Measurements from ENCODE around the gene PARP14. TPM values are rescaled to one million over a fixed set of nuclear protein-coding genes. Genes with fewer than 3 reads are reported as not detected.

Gene PARP14
- total RNA-seq, 2 experiments from 2014 or later = 29.0 to 31.6 TPM

- H3K27ac ChIP-seq (ENCODE audit: low read depth in 1 of 2, low read length in 2 of 2) = no peak overlapping the region
- peaks cover 19% of the 10 kb centered on the region for H3K36me3 ChIP-seq (ENCODE audit: insufficient read depth, low read length)
- DNase-seq (no peak), ATAC-seq (ENCODE audit: poor library complexity) (no peak)
- no peak overlapping the region for H3K27ac Mint-ChIP-seq
- no peaks in the 10 kb centered on the region for H3K9me3 Mint-ChIP-seq
- no peak for TF ChIP-seq CTCF (IDR thresholded peaks at IDR 0.05)
- no peaks in the 10 kb centered on the region for H3K4me1 ChIP-seq (ENCODE audit: insufficient read depth, low read length)
- intact Hi-C loops (cut with DNase I, micrococcal nuclease) = no loop called here
- ChIA-PET POLR2A (interaction anchor here (1.4 kb wide), 1 partner anchor 20 kb away, joined by 3 read pairs; the partner anchor contains the start of gene HSPBAP1), CTCF (no interaction called here)
- peaks cover 29% of the 10 kb centered on the region for H3K36me3 Mint-ChIP-seq (ENCODE audit: low read depth)
- no peak overlapping the region for H3K4me3 ChIP-seq (ENCODE audit: low read length)
- H3K9me3 ChIP-seq (ENCODE audit: control insufficient read depth in 1 of 2, insufficient read depth in 1 of 2, low read length in 2 of 2) = no peaks in the 10 kb centered on the region
- H3K4me1 Mint-ChIP-seq (ENCODE audit: low read depth) = no peaks in the 10 kb centered on the region
- no peaks in the 10 kb centered on the region for H3K27me3 ChIP-seq (ENCODE audit: control insufficient read depth in 1 of 2, insufficient read depth in 2 of 2, low read length in 2 of 2)
- no peaks in the 10 kb centered on the region for H3K27me3 Mint-ChIP-seq
- no peak overlapping the region for H3K4me3 Mint-ChIP-seq
These were observed 92.2 kb downstream of the PARP14 start for GRCh38 chr3:122772827-122773226.

- intact Hi-C loops (cut with DNase I, micrococcal nuclease) = no loop called here
- no peaks in the 10 kb centered on the region for H3K4me1 ChIP-seq (ENCODE audit: insufficient read depth, low read length)
- H3K4me3 ChIP-seq (ENCODE audit: low read length) = no peak overlapping the region
- CTCF ChIA-PET = no interaction called here
- Mint-ChIP-seq H3K9me3 (no peaks in the 10 kb centered on the region), H3K27ac (no peak overlapping the region), H3K4me3 (no peak overlapping the region), H3K27me3 (no peaks in the 10 kb centered on the region), H3K4me1 (ENCODE audit: low read depth) (no peaks in the 10 kb centered on the region), H3K36me3 (ENCODE audit: low read depth) (peaks cover 20% of the 10 kb centered on the region)
- H3K9me3 ChIP-seq (ENCODE audit: control insufficient read depth in 1 of 2, insufficient read depth in 1 of 2, low read length in 2 of 2) = no peaks in the 10 kb centered on the region
- ATAC-seq (ENCODE audit: poor library complexity) (no peak), DNase-seq (no peak)
- POLR2A ChIA-PET = interaction anchor here (1.1 to 1.4 kb wide), 2 partner anchors 13 to 20 kb away, joined by 3 to 10 read pairs; partner anchors contain the start of gene HSPBAP1
- H3K27ac ChIP-seq (ENCODE audit: low read depth in 1 of 2, low read length in 2 of 2) = no peak overlapping the region
- H3K36me3 ChIP-seq (ENCODE audit: insufficient read depth, low read length) = peaks cover 8% of the 10 kb centered on the region
- no peak for TF ChIP-seq CTCF (IDR thresholded peaks at IDR 0.05)
- H3K27me3 ChIP-seq (ENCODE audit: control insufficient read depth in 1 of 2, insufficient read depth in 2 of 2, low read length in 2 of 2) = no peaks in the 10 kb centered on the region
These were observed 93.4 kb downstream of the PARP14 start for GRCh38 chr3:122773944-122774509.

- no peaks in the 10 kb centered on the region for H3K9me3 Mint-ChIP-seq
- no peaks in the 10 kb centered on the region for H3K27me3 ChIP-seq (ENCODE audit: control insufficient read depth in 1 of 2, insufficient read depth in 2 of 2, low read length in 2 of 2)
- CTCF ChIA-PET = no interaction called here
- no peaks in the 10 kb centered on the region for H3K4me1 ChIP-seq (ENCODE audit: insufficient read depth, low read length)
- no peaks in the 10 kb centered on the region for H3K9me3 ChIP-seq (ENCODE audit: control insufficient read depth in 1 of 2, insufficient read depth in 1 of 2, low read length in 2 of 2)
- H3K36me3 Mint-ChIP-seq (ENCODE audit: low read depth) = peaks cover 14% of the 10 kb centered on the region
- no peak overlapping the region for H3K27ac ChIP-seq (ENCODE audit: low read depth in 1 of 2, low read length in 2 of 2)
- no peaks in the 10 kb centered on the region for H3K27me3 Mint-ChIP-seq
- POLR2A ChIA-PET = interaction anchor here (1.1 to 1.4 kb wide), 2 partner anchors 12 to 19 kb away, joined by 3 to 10 read pairs; partner anchors contain the start of gene HSPBAP1
- no peak for ATAC-seq (ENCODE audit: poor library complexity)
- no peak for TF ChIP-seq CTCF (IDR thresholded peaks at IDR 0.05)
- intact Hi-C loops (cut with DNase I, micrococcal nuclease) = no loop called here
- peak in 1 of 14 experiments; percentile 39 for DNase-seq
- no peaks in the 10 kb centered on the region for H3K4me1 Mint-ChIP-seq (ENCODE audit: low read depth)
- H3K4me3 ChIP-seq (ENCODE audit: low read length) = no peak overlapping the region
- H3K27ac Mint-ChIP-seq = no peak overlapping the region
- no peak overlapping the region for H3K4me3 Mint-ChIP-seq
- H3K36me3 ChIP-seq (ENCODE audit: insufficient read depth, low read length) = peaks cover 8% of the 10 kb centered on the region
These were observed 93.9 kb downstream of the PARP14 start for GRCh38 chr3:122774564-122774963.
